Fibroblast of lung (primary cell): Measurements from ENCODE around the gene GART. TPM values are rescaled to one million over a fixed set of nuclear protein-coding genes. Genes with fewer than 3 reads are reported as not detected.

Experiments used
- DNase-seq, 2 donors: peaks; one replicate each; pipeline versions ENCODE4 v3.0.0 to v3.0.0-alpha.2; 2010; ENCODE audit warnings: low read depth in 2 of 2
- H2AFZ ChIP-seq: 2 replicates; pipeline ENCODE4 v1.5.1; 2012; ENCODE audit warnings: low read length, control low read depth, inconsistent platforms
- H3K27ac ChIP-seq: 2 replicates; pipeline ENCODE4 v1.5.1; 2011; ENCODE audit warnings: low read length, control low read depth; ENCODE audit not compliant: insufficient read depth
- H3K27me3 ChIP-seq: 2 replicates; pipeline ENCODE4 v1.5.1; 2011; ENCODE audit warnings: mild to moderate bottlenecking, low read length; ENCODE audit not compliant: control insufficient read depth, insufficient read depth
- H3K36me3 ChIP-seq: 2 replicates; pipeline ENCODE4 v1.5.1; 2011; ENCODE audit warnings: low read length; ENCODE audit not compliant: control insufficient read depth, insufficient read depth
- H3K4me1 ChIP-seq: 2 replicates; pipeline ENCODE4 v1.5.1; 2011; ENCODE audit warnings: low read length; ENCODE audit not compliant: control insufficient read depth, insufficient read depth; ENCODE audit errors: extremely low read depth
- H3K4me2 ChIP-seq: 2 replicates; pipeline ENCODE4 v1.5.1; 2011; ENCODE audit warnings: low read length, control low read depth; ENCODE audit not compliant: insufficient read depth; ENCODE audit errors: extremely low read depth
- H3K4me3 ChIP-seq, 4 experiments: fragments of 200-600 bp in 1 of 4; sonication (generic) in 1 of 4; replicated peaks in 1 of 4; 2 replicates each; pipeline ENCODE4 v1.5.1; 2011 to 2016; ENCODE audit warnings: low read length in 4 of 4, low read depth in 3 of 4, mild to moderate bottlenecking in 3 of 4, control low read depth in 2 of 4, inconsistent platforms in 1 of 4, mixed read lengths in 1 of 4; ENCODE audit not compliant: insufficient read depth in 1 of 4; ENCODE audit errors: control extremely low read depth in 1 of 4
- H3K79me2 ChIP-seq: 2 replicates; pipeline ENCODE4 v1.5.1; 2012; ENCODE audit warnings: mild to moderate bottlenecking, low read length, inconsistent platforms; ENCODE audit not compliant: control insufficient read depth, insufficient read depth
- H3K9ac ChIP-seq: 2 replicates; pipeline ENCODE4 v1.5.1; 2011; ENCODE audit warnings: mild to moderate bottlenecking, low read length, control low read depth; ENCODE audit not compliant: insufficient read depth
- H3K9me3 ChIP-seq: 2 replicates; pipeline ENCODE4 v1.5.1; 2012; ENCODE audit warnings: low read depth, low read length; ENCODE audit not compliant: control insufficient read depth, insufficient read depth
- H4K20me1 ChIP-seq: 2 replicates; pipeline ENCODE4 v1.5.1; 2011; ENCODE audit warnings: low read length; ENCODE audit not compliant: control insufficient read depth, insufficient read depth; ENCODE audit errors: extremely low read depth
- EZH2 ChIP-seq: IDR thresholded peaks from 2 replicates; pipeline ENCODE4 v1.5.1; 2012; ENCODE audit warnings: low read length, control low read depth, mild to moderate bottlenecking; ENCODE audit errors: missing control alignments
- polyA plus RNA-seq, 2 donors: library from polyadenylated mRNA; depleted of rRNA in 1 of 2; stranded (reverse) in 1 of 2; unstranded in 1 of 2; fragments of >200 nt; gene quantifications; 2 replicates each; pipeline ENCODE4 v1.2.1, GENCODE V29; 2011 to 2012; ENCODE audit warnings: missing spikeins in 1 of 2
- total RNA-seq: library from RNA; depleted of rRNA; stranded (reverse); fragments of >200 nt; gene quantifications from 2 replicates; pipeline ENCODE4 v1.2.1, GENCODE V29; 2014
- TF ChIP-seq, protein P1 (sequence below), 2 donors: IDR thresholded peaks in 1 of 2; conservative IDR thresholded peaks in 1 of 2; 1 replicate in 1 of 2; 2 replicates in 1 of 2; pipeline ENCODE4 v1.5.1; 2011 to 2012; ENCODE audit warnings: low read length in 2 of 2, control low read depth in 1 of 2, inconsistent platforms in 1 of 2, low read depth in 1 of 2, mild to moderate bottlenecking in 1 of 2

The GART gene
- total and polyA plus RNA-seq, 2 donors (not counting 1 experiment from before 2014, with no cell fraction given): 15.6 to 64.4 TPM

- no peak overlapping the region for H3K27ac ChIP-seq
- no peak overlapping the region for H3K4me3 ChIP-seq
- no peaks in the 10 kb centered on the region for H3K27me3 ChIP-seq
- no peak overlapping the region for H3K9ac ChIP-seq
- peaks cover 6% of the 10 kb centered on the region for H4K20me1 ChIP-seq
- H3K9me3 ChIP-seq: no peaks in the 10 kb centered on the region
- DNase-seq: peak in 1 of 2 donors; percentile 43
- no peak overlapping the region for H2AFZ ChIP-seq
- no peak overlapping the region for H3K4me2 ChIP-seq
- no peaks in the 10 kb centered on the region for H3K4me1 ChIP-seq
- peaks cover 78% of the 10 kb centered on the region for H3K79me2 ChIP-seq
- H3K36me3 ChIP-seq: peaks cover 19% of the 10 kb centered on the region
- TF ChIP-seq, protein P1, sequence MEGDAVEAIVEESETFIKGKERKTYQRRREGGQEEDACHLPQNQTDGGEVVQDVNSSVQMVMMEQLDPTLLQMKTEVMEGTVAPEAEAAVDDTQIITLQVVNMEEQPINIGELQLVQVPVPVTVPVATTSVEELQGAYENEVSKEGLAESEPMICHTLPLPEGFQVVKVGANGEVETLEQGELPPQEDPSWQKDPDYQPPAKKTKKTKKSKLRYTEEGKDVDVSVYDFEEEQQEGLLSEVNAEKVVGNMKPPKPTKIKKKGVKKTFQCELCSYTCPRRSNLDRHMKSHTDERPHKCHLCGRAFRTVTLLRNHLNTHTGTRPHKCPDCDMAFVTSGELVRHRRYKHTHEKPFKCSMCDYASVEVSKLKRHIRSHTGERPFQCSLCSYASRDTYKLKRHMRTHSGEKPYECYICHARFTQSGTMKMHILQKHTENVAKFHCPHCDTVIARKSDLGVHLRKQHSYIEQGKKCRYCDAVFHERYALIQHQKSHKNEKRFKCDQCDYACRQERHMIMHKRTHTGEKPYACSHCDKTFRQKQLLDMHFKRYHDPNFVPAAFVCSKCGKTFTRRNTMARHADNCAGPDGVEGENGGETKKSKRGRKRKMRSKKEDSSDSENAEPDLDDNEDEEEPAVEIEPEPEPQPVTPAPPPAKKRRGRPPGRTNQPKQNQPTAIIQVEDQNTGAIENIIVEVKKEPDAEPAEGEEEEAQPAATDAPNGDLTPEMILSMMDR (conservative IDR thresholded peaks at IDR 0.05 in 1 of 2, IDR thresholded peaks at IDR 0.05 in 1 of 2; ENCODE audit: low read depth in 1 of 2, low read length in 2 of 2): no peak
- no peak for TF ChIP-seq EZH2
These were observed 17.0 kb upstream of the GART start for GRCh38 chr21:33558777-33559421.

DNA sequence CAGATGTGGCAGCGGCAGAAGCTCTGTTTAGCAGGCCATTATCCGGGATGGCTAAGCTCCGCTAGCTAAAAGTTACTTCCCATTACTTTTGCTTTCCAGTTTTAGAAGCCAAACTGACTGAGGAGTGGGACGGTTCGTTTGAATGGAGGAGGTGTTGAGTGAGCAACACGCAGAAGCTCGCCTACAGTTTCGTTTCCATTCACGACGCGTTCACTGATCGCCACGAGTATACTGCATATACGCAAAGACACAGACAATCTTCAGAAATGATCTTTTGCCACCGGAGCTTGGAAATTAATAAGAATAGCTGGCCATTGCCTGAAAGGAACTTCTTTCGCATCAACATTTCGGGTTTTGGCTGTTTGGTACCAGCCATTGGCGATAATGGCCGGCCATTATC, 15.5 kb upstream of the GART start:
- H3K36me3 ChIP-seq: peaks cover 29% of the 10 kb centered on the region
- H2AFZ ChIP-seq: no peak overlapping the region
- peaks cover 89% of the 10 kb centered on the region for H3K79me2 ChIP-seq
- H3K9me3 ChIP-seq: no peaks in the 10 kb centered on the region
- no peak for TF ChIP-seq EZH2
- TF ChIP-seq, protein P1 (conservative IDR thresholded peaks at IDR 0.05 in 1 of 2, IDR thresholded peaks at IDR 0.05 in 1 of 2; ENCODE audit: low read depth in 1 of 2, low read length in 2 of 2): no peak
- H3K27me3 ChIP-seq: no peaks in the 10 kb centered on the region
- H3K27ac ChIP-seq: no peak overlapping the region
- peaks cover 6% of the 10 kb centered on the region for H4K20me1 ChIP-seq
- H3K9ac ChIP-seq: no peak overlapping the region
- H3K4me1 ChIP-seq: no peaks in the 10 kb centered on the region
- H3K4me2 ChIP-seq: no peak overlapping the region
- DNase-seq: no peak
- no peak overlapping the region for H3K4me3 ChIP-seq

GRCh38 chr21:33554982-33555344, 13.0 kb upstream of the GART start:
- no peaks in the 10 kb centered on the region for H3K27me3 ChIP-seq
- H3K9ac ChIP-seq: no peak overlapping the region
- H3K27ac ChIP-seq: no peak overlapping the region
- peaks cover 94% of the 10 kb centered on the region for H3K79me2 ChIP-seq
- no peak for DNase-seq
- H3K36me3 ChIP-seq: peaks cover 50% of the 10 kb centered on the region
- TF ChIP-seq EZH2: no peak
- TF ChIP-seq, protein P1 (conservative IDR thresholded peaks at IDR 0.05 in 1 of 2, IDR thresholded peaks at IDR 0.05 in 1 of 2; ENCODE audit: low read depth in 1 of 2, low read length in 2 of 2): no peak
- H2AFZ ChIP-seq: no peak overlapping the region
- H4K20me1 ChIP-seq: peaks cover 6% of the 10 kb centered on the region
- no peaks in the 10 kb centered on the region for H3K4me1 ChIP-seq
- H3K4me3 ChIP-seq: no peak overlapping the region
- no peaks in the 10 kb centered on the region for H3K9me3 ChIP-seq
- H3K4me2 ChIP-seq: no peak overlapping the region
